Pericardium fibroblast (primary cell): ENCODE measurements around the gene TEX53. TPM values are rescaled to one million over a fixed set of nuclear protein-coding genes. Genes with fewer than 3 reads are reported as not detected.

Experiments
- total RNA-seq: library from RNA; depleted of rRNA; stranded (reverse); fragments of >200 nt; gene quantifications from 2 replicates; pipeline ENCODE4 v1.2.3, GENCODE V29; 2015

Gene TEX53
- not detected in 2 replicates for total RNA-seq

GRCh38 chr9:114657705-114658104, at the start of gene TEX53:
Gene TEX53, minus strand, starts transcription at chr9:114657805. Its CDS starts 31 bp downstream, at chr9:114657774.

GRCh38 chr9:114681594-114682332, 24.2 kb upstream of the TEX53 start, which contains the start of gene TEX48:
Gene TEX48, minus strand, starts transcription at chr9:114682192. Its CDS starts 10,469 bp downstream, at chr9:114671723.

Other genes starting within 250 kb of the TEX53 start
- 1.3 and 2.2 TPM in 2 replicates for gene WHRN, start 152.3 kb downstream of the TEX53 start, total RNA-seq
- 108 and 111 TPM in 2 replicates for gene ATP6V1G1, start 70.0 kb downstream of the TEX53 start, total RNA-seq
- 4.1 and 14.2 TPM in 2 replicates for gene TMEM268, start 46.5 kb downstream of the TEX53 start, total RNA-seq
- not detected in 2 replicates for gene TEX48, start 24.4 kb upstream of the TEX53 start, total RNA-seq
- gene TNFSF15, start 148.2 kb upstream of the TEX53 start, total RNA-seq: 0.26 and 0.35 TPM in 2 replicates